GM10847 (cell line): ENCODE measurements around the gene CLASP1.

Source experiments
- POLR2A ChIP-seq: IDR thresholded peaks from 2 replicates; pipeline ENCODE4 v1.6.1; 2011; ENCODE audit not compliant: insufficient read length; ENCODE audit errors: extremely low read depth

The CLASP1 gene

DNA sequence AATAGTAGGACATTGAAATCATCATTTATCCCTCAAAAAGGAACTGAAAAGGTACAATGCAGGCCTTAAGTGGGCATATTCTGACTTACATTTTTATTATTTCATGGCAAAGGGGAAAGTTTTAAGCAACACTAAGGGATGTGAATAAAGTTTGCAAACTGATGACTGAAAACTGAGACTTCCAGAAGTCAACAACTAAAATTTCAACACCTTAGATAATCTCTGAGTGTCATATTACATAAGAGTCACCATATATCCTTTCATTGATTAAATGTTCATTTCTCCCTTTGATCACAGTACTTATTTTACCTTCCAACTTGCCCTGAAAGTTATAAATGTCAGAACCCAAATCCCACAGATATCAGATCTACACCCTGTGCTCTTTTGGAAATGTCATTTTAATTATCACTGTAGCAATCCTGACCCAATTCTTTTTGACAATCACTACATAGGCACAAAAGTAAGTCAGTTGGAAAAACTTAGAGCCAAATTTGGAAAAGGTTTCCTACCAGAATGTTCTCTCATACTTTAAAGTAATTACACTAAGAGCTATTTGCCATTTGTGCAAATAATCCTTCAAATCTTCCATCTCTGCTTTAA, 163.0 kb downstream of the CLASP1 start:
- no peak for TF ChIP-seq POLR2A

DNA sequence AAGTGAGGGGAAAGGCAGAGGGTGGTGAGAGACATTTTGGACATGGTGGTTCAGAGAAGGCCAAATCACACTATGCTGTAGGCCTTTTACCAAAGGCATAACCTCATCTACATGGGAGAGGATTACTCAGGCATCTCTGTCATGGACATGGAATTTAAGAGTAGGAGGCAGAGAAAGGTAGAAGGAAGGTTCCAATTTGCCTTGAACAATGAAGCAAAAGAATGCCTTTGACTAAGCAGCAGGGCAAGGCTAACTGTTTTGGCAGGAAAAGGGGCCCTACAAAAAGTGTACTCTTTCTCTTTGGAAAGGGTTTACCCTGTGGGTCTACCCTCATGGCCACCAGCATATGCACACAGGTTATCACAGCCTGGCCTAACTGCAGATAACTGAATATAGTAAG, 164.2 kb downstream of the CLASP1 start:
- TF ChIP-seq POLR2A = no peak

DNA sequence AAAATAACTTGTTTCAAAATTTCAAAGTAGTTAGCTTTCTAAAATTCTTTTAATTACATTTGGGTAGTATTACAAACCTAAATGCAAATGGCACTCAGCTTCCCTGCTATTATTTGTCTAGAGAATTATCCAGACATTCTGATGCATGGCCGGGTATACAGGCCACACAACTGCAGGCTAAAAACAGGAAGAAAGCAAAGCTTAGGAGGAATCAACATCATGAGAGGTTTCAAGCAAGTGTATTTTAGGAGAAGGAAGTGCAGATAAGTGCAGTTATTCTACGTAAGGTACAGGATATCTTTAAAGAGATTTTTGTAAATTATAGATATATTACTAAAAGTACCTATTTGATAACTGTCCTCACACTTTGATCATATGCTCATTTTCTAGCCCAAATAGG, 165.4 kb downstream of the CLASP1 start:
- no peak for TF ChIP-seq POLR2A

- TF ChIP-seq POLR2A = no peak
These were observed 166.2 kb downstream of the CLASP1 start for GRCh38 chr2:121483021-121483420.

DNA sequence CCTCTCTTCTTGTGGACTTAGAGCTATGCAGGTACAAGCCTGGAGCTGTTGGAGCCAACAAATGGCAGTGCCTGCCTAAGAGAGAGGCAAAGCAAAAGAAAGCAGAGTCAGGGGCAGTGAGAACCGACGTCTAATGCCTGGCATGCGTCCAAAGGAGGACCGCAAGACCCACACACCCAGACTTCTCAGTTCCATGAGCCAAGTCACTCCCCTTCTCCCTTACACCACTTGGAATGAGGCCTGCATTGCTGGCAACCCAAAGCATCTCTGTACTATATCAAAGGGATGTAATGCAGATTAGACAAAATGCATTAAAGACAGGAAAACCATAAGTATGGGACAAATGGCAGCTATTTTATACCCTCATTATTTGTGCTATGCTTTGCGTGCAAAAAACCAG, 168.4 kb downstream of the CLASP1 start:
- TF ChIP-seq POLR2A = no peak

DNA sequence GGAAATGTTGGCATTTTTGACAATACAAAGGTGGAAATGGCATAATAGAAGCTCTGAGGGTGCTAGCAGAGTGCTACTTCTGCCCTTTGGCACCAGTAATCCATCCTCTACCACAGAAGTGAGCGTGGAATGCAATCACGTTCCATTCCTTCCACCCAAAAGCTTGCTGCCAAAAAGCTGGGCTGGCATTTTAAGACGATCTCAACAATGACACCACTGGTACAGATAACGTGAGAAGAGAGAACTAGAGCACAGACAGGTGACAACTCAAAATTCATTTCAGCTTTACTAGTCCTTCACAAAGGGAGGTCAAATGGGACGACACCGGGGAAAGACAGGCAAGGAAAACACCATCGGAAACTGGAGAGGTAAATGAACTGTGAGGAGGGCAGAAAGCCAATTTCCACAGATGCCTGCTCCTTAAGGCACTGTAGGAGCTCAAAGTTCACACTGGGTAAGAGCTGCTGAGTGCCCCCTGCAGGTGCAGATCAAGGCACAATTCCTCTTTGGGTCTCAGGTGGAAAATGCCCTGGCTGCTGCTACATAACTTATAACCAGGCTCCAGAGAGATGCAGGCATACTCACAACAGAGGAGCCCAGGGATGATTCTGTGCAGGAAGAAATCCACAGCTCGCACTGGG, 169.3 kb downstream of the CLASP1 start:
- no peak for TF ChIP-seq POLR2A

DNA sequence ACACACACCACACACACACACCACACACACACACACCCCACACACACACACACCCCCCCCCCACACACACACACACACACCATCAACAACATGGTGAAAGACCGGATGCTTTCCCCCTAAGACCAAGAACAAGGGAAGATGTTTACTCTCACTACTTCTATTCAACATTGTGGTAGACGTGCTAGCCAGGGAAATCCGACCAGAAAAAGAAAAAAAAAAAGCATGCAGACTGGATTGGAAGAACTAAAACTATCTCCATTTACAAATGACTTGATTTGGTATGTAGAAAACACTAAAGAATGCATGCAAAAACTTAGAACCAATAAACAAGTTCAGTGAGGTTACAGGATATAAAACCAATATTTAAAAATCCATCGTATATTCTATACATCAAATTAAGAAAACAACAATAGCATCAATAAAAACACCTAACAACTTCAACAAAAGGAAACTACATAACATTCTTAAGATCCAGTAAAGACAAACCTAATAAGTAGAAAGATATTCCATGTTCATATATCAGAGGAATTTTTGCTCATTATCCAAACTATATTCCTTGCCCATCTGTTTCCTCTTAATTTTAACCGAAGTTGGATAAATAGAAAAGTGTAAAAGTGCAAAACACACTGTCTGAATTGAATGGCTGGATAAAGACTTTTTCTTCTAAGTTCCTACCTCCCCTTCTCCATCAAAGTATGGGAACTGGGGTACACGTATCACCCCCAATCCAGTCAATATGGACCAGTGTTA, 170.1 kb downstream of the CLASP1 start:
- TF ChIP-seq POLR2A = no peak

GRCh38 chr2:121476684-121477083, 172.6 kb downstream of the CLASP1 start:
- no peak for TF ChIP-seq POLR2A

GRCh38 chr2:121475811-121476571, 173.3 kb downstream of the CLASP1 start:
- no peak for TF ChIP-seq POLR2A

DNA sequence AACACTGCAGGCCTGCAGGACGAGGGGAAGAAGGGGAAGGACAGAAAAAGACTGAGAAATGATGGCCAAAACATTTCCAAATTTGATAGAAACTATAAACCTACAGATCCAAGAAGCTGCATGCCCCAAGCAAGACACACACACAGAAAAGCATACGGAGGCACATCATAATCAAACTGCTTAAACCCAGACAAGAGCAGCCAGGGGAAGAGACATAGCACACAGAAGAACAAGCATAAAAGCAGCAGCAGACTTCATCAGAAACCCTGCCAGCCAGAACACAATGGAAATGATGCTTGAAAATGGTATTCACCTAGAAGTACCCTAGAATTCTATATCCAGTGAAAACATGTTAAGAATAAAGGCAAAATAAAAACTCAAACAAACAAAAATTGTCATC, 175.8 kb downstream of the CLASP1 start:
- TF ChIP-seq POLR2A = no peak

GRCh38 chr2:121472470-121472993, 176.7 kb downstream of the CLASP1 start:
- no peak for TF ChIP-seq POLR2A

GRCh38 chr2:121471532-121472469, 177.5 kb downstream of the CLASP1 start:
- no peak for TF ChIP-seq POLR2A

GRCh38 chr2:121470917-121471316, 178.3 kb downstream of the CLASP1 start:
- no peak for TF ChIP-seq POLR2A

- TF ChIP-seq POLR2A = no peak
These were observed 179.9 kb downstream of the CLASP1 start for GRCh38 chr2:121469356-121469755.
